ENCODE results near the gene SOCS2. TPM values are rescaled to one million over a fixed set of nuclear protein-coding genes. Genes with fewer than 3 reads are reported as not detected.

The SOCS2 gene
- total RNA-seq, 1 experiment from 2014 or later, result 15.2 TPM

DNA sequence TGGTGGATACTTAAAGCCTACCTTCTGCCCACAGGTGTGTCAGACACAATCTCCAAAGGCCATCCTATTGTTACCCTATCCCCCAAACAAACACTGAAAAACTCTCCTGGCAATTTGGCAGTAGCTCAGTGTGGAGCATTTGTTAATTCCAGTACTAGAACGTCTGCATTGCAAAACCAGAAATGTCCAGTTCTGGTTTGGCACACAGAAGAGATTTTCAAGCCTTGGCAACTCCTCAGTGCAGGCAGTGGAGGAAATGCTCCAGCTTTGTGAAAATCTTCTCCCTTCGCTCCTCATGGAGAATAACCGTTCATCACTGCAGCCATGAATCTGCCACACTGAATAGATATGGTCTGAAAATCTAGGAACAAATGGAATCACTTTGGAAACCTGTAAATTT lies 5.3 kb upstream of the SOCS2 start (continued):
- TF ChIP-seq, protein P1, sequence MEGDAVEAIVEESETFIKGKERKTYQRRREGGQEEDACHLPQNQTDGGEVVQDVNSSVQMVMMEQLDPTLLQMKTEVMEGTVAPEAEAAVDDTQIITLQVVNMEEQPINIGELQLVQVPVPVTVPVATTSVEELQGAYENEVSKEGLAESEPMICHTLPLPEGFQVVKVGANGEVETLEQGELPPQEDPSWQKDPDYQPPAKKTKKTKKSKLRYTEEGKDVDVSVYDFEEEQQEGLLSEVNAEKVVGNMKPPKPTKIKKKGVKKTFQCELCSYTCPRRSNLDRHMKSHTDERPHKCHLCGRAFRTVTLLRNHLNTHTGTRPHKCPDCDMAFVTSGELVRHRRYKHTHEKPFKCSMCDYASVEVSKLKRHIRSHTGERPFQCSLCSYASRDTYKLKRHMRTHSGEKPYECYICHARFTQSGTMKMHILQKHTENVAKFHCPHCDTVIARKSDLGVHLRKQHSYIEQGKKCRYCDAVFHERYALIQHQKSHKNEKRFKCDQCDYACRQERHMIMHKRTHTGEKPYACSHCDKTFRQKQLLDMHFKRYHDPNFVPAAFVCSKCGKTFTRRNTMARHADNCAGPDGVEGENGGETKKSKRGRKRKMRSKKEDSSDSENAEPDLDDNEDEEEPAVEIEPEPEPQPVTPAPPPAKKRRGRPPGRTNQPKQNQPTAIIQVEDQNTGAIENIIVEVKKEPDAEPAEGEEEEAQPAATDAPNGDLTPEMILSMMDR (IDR thresholded peaks at IDR 0.05 in 2 of 3, conservative IDR thresholded peaks at IDR 0.05 in 1 of 3; ENCODE audit: borderline replicate concordance in 1 of 3, insufficient read depth in 1 of 3, low read depth in 2 of 3, low read length in 2 of 3), result no peak
- TF ChIP-seq SIN3A (IDR thresholded peaks at IDR 0.05; ENCODE audit: low read depth) (no peak), FOSL1 (IDR thresholded peaks at IDR 0.05; ENCODE audit: low read depth) (no peak), POLR2A (IDR thresholded peaks at IDR 0.05; ENCODE audit: borderline replicate concordance, extremely low read depth, insufficient read depth, insufficient read length) (no peak), POLR2AphosphoS5 (IDR thresholded peaks at IDR 0.05; ENCODE audit: low read depth, low read length) (no peak), SRF (IDR thresholded peaks at IDR 0.05; ENCODE audit: low read depth) (no peak), YY1 (IDR thresholded peaks at IDR 0.05; ENCODE audit: extremely low read depth, insufficient replicate concordance, low read depth, low read length) (no peak), EGR1 (IDR thresholded peaks at IDR 0.05; ENCODE audit: low read depth) (no peak), RAD21 (IDR thresholded peaks at IDR 0.05; ENCODE audit: low read depth) (no peak), EZH2 (IDR thresholded peaks at IDR 0.05) (no peak), ZNF274 (IDR thresholded peaks at IDR 0.05; ENCODE audit: low read depth, low read length) (no peak), CEBPB (IDR thresholded peaks at IDR 0.05; ENCODE audit: low read depth) (no peak), ZFX (IDR thresholded peaks at IDR 0.05) (no peak)
- TF ChIP-seq, protein P2, sequence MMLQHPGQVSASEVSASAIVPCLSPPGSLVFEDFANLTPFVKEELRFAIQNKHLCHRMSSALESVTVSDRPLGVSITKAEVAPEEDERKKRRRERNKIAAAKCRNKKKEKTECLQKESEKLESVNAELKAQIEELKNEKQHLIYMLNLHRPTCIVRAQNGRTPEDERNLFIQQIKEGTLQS (IDR thresholded peaks at IDR 0.05), result no peak

DNA sequence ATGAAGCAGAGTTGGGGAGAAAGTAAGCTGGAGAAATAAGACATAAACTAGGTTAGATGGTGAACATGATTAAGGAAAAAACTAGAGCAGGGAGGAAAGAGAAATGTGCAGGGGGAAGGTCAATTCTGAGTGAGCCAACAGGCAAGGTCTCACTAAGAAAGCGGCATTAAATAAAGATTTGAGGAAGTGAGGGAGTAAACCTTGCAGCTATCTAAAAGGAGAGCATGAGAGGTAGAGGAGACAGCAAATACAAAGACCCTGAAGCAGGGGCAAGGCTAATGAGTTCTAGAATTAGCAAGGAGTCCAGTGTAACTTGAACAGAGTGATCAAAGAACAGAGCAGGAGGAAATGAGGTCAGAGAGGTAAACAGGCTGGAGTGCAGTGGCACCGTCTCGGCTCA lies 4.4 kb upstream of the SOCS2 start:
- ATAC-seq (no peak), DNase-seq (ENCODE audit: low read depth, low spot score) (no peak)
- Histone ChIP-seq H3K9me2 (ENCODE audit: insufficient read depth) (no peaks in the 10 kb centered on the region), H3K27me3 (ENCODE audit: insufficient read depth, low read length) (no peaks in the 10 kb centered on the region), H3K9ac (ENCODE audit: low read length) (no peak overlapping the region), H3K36me3 (ENCODE audit: control insufficient read depth in 1 of 2, insufficient read depth in 2 of 2, low read length in 2 of 2) (no peaks in the 10 kb centered on the region), H3K4me2 (ENCODE audit: low read length) (no peak overlapping the region), H3K4me3 (replicated peaks in 1 of 2; ENCODE audit: low read depth in 1 of 2, low read length in 2 of 2) (no peak overlapping the region), H3K4me1 (ENCODE audit: control insufficient read depth in 1 of 2, insufficient read depth in 2 of 2, low read length in 2 of 2) (peaks cover 16 to 42% of the 10 kb centered on the region in 2 experiments), H3K79me2 (ENCODE audit: insufficient read depth, low read length) (peaks cover 10% of the 10 kb centered on the region; the same call in 1 of the 2 replicates), H4K20me1 (ENCODE audit: insufficient read depth) (no peaks in the 10 kb centered on the region), H3K27ac (ENCODE audit: low read depth, low read length) (no peak overlapping the region), H2AFZ (ENCODE audit: low read depth, low read length, poor library complexity, severe bottlenecking) (no peak overlapping the region), H3K9me3 (ENCODE audit: control insufficient read depth in 1 of 2, insufficient read depth in 1 of 2, low read depth in 1 of 2, low read length in 2 of 2) (no peaks in the 10 kb centered on the region)
- intact Hi-C loops (cut with micrococcal nuclease), result loop anchor here (10.0 kb wide), 1 partner anchor 217 kb away; no protein-coding TSS in a partner anchor
- TF ChIP-seq EZH2 (IDR thresholded peaks at IDR 0.05) (no peak), RAD21 (IDR thresholded peaks at IDR 0.05; ENCODE audit: low read depth) (no peak)
- TF ChIP-seq, protein P3, sequence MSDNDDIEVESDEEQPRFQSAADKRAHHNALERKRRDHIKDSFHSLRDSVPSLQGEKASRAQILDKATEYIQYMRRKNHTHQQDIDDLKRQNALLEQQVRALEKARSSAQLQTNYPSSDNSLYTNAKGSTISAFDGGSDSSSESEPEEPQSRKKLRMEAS (IDR thresholded peaks at IDR 0.05), result no peak
- TF ChIP-seq, protein P1 (IDR thresholded peaks at IDR 0.05 in 2 of 3, conservative IDR thresholded peaks at IDR 0.05 in 1 of 3; ENCODE audit: borderline replicate concordance in 1 of 3, insufficient read depth in 1 of 3, low read depth in 2 of 3, low read length in 2 of 3), result no peak
- ChIA-PET RAD21 (ENCODE audit: low non-redundant PET in 1 of 2, low total read pairs in 2 of 2, uncharacterized antibody in 2 of 2, unreplicated experiment in 2 of 2) (interaction anchor here (0.5 to 0.7 kb wide), 2 partner anchors 56 to 412 kb away, joined by 3 to 4 read pairs; no protein-coding TSS in a partner anchor), POLR2A (no interaction called here), CTCF (no interaction called here)
- BruUV-seq (replicated peaks), result no TSS peak

All from HCT116 (cell line).